GM12878 (cell line): ENCODE measurements around the gene RTCA. TPM values are rescaled to one million over a fixed set of nuclear protein-coding genes. Genes with fewer than 3 reads are reported as not detected.
"Not testable (repeated sequence)": the region's sequence is repeated elsewhere in the genome, so short reads cannot be mapped to it uniquely, and the experiment has no call there.

Source experiments
- ATAC-seq: fragments of 200-7000 bp; cut with Tn5 transposase; 3 replicates; pipeline ENCODE4 v1.9.1; 2020; ENCODE audit warnings: mild to moderate bottlenecking, moderate library complexity
- BruUV-seq: library from RNA; stranded (reverse); fragments of 400-500 nt; replicated peaks from 2 replicates; lab custom pipeline; 2021; lab: Mats Ljungman, UMichigan
- CTCF ChIA-PET: fragments of 300-600 bp; sonication (Branson Sonifier 250); formaldehyde crosslinking; extraction: SDS; loops from one replicate; lab custom pipeline; 2021; ENCODE audit warnings: inconsistent platforms; lab: Yijun Ruan, JAX
- POLR2A ChIA-PET: fragments of 350-600 bp; formaldehyde crosslinking; extraction: SDS; loops from one replicate; lab custom pipeline; 2021; ENCODE audit warnings: inconsistent platforms; lab: Charles Lee
- RAD21 ChIA-PET: fragments of 300-600 bp; sonication (Branson Sonifier 250); formaldehyde crosslinking; loops from one replicate; lab custom pipeline; 2023; ENCODE audit warnings: antibody characterized with exemption; ENCODE audit not compliant: unreplicated experiment; lab: Charles Lee
- SMC1A ChIA-PET: fragments of 300-600 bp; sonication (Branson Sonifier 250); formaldehyde crosslinking; loops from one replicate; lab custom pipeline; 2023; ENCODE audit not compliant: unreplicated experiment, uncharacterized antibody; lab: Charles Lee
- DNase-seq: peaks from one replicate; pipeline ENCODE4 v3.0.0-alpha.2; 2011; ENCODE audit warnings: low read depth, low spot score
- FAIRE-seq: peaks from 3 replicates; lab custom pipeline; 2011; peaks lifted over from hg19 to GRCh38; lab: Jason Lieb, UNC
- H2AFZ ChIP-seq: 2 replicates; pipeline ENCODE4 v1.6.0; 2011; ENCODE audit warnings: low read depth, low read length, control low read depth; ENCODE audit not compliant: control insufficient read depth
- H3K27ac ChIP-seq: 2 replicates; pipeline ENCODE4 v1.5.1; 2011; ENCODE audit warnings: control low read depth; ENCODE audit not compliant: control insufficient read depth, insufficient read depth
- H3K27me3 ChIP-seq, 2 experiments: replicated peaks in 1 of 2; 2 replicates each; pipeline versions ENCODE4 v1.6.0 to v1.6.1; 2011; ENCODE audit warnings: low read length in 1 of 2; ENCODE audit not compliant: control insufficient read depth in 2 of 2, insufficient read depth in 2 of 2
- H3K36me3 ChIP-seq, 2 experiments: 2 replicates each; pipeline ENCODE4 v1.5.1; 2011; ENCODE audit warnings: low read length in 1 of 2; ENCODE audit not compliant: control insufficient read depth in 2 of 2, insufficient read depth in 2 of 2
- H3K4me1 ChIP-seq: 2 replicates; pipeline ENCODE4 v1.6.1; 2011; ENCODE audit warnings: mild to moderate bottlenecking, low read length, moderate library complexity, mixed read lengths; ENCODE audit not compliant: control insufficient read depth, insufficient read depth
- H3K4me2 ChIP-seq: 2 replicates; pipeline ENCODE4 v1.6.0; 2011; ENCODE audit warnings: control low read depth; ENCODE audit not compliant: control insufficient read depth, insufficient read depth
- H3K4me3 ChIP-seq: fragments of 200-600 bp; sonication (generic); 2 replicates; pipeline ENCODE4 v1.5.1; 2016
- H3K79me2 ChIP-seq: 2 replicates; pipeline ENCODE4 v1.6.0; 2011; ENCODE audit warnings: low read length; ENCODE audit not compliant: control insufficient read depth, insufficient read depth
- H3K9ac ChIP-seq: 2 replicates; pipeline ENCODE4 v1.8.0; 2011; ENCODE audit warnings: low read length, control low read depth, mixed read lengths; ENCODE audit not compliant: control insufficient read depth, insufficient read depth
- H3K9me3 ChIP-seq: replicated peaks from 3 replicates; pipeline ENCODE4 v1.5.1; 2011; ENCODE audit warnings: mild to moderate bottlenecking, low read length; ENCODE audit not compliant: control insufficient read depth, insufficient read depth
- H4K20me1 ChIP-seq: 2 replicates; pipeline ENCODE4 v1.6.0; 2011; ENCODE audit not compliant: control insufficient read depth, insufficient read depth
- CBFB ChIP-seq: IDR thresholded peaks from 2 replicates; pipeline ENCODE4 v1.6.1; 2016; ENCODE audit warnings: antibody characterized with exemption, low read depth
- PAX8 ChIP-seq: fragments of 450-650 bp; IDR thresholded peaks from 2 replicates; pipeline ENCODE4 v1.6.1; 2017; ENCODE audit warnings: mild to moderate bottlenecking, moderate library complexity
- RAD51 ChIP-seq: fragments of 450-650 bp; IDR thresholded peaks from 2 replicates; pipeline ENCODE4 v1.6.1; 2016; ENCODE audit warnings: moderate library complexity, mild to moderate bottlenecking, inconsistent platforms
- ZBTB33 ChIP-seq: fragments of 450-650 bp; IDR thresholded peaks from 2 replicates; pipeline ENCODE4 v1.6.1; 2017; ENCODE audit warnings: mild to moderate bottlenecking
- WGBS: methylation state at CpG from one replicate; pipeline ENCODE4 v1.1.6; 2016; ENCODE audit warnings: low lambda C conversion rate; ENCODE audit not compliant: insufficient replicate concordance, insufficient coverage; ENCODE audit errors: missing lambda C conversion rate; 5-methylcytosine and 5-hydroxymethylcytosine counted together
- in situ Hi-C: fragments of 300-500 bp; cut with MboI; formaldehyde crosslinking; loops from 9 replicates; pipeline ENCODE4 v1.14.3; 2018; ENCODE audit warnings: mixed read lengths
- intact Hi-C: fragments of 100-400 bp; cut with micrococcal nuclease; formaldehyde crosslinking; loops from one replicate; pipeline ENCODE4 v1.14.2; 2022; ENCODE audit not compliant: unreplicated experiment
- polyA plus RNA-seq, 11 experiments: library from polyadenylated mRNA; depleted of rRNA in 4 of 11; unstranded in 6 of 11; stranded (reverse) in 5 of 11; fragments of >200 nt; fragmentation: Nextera tagmentation in 4 of 11; fragmentation: Illumina TruSeq in 1 of 11; extraction: Ambion mirVana in 4 of 11; extraction: Trizol in 1 of 11; gene quantifications; 1 replicate in 1 of 11; 2 replicates in 10 of 11; pipeline versions ENCODE4 v1.2.1 to v1.2.3, GENCODE V29; 2011 to 2016; ENCODE audit warnings: inconsistent platforms in 2 of 11, missing spikeins in 2 of 11, low read depth in 1 of 11
- total RNA-seq, 4 experiments: library from RNA; depleted of rRNA in 3 of 4; stranded (reverse); fragments of >200 nt in 3 of 4; fragmentation: Illumina TruSeq in 1 of 4; extraction: Trizol in 1 of 4; gene quantifications; 2 replicates each; pipeline versions ENCODE4 v1.2.1 to v1.2.3, GENCODE V29; 2013 to 2021

Gene RTCA
- total and polyA plus RNA-seq, 10 of the 15 experiments (the other 5 are each of a cell fraction or from before 2014, with no cell fraction given), result 10.3 to 63.5 (median 37.3) TPM

- DNase-seq, ATAC-seq, POLR2A ChIA-PET, H3K4me2 ChIP-seq, in situ Hi-C loops, H2AFZ ChIP-seq, FAIRE-seq, H3K27me3 ChIP-seq, H3K4me1 ChIP-seq, BruUV-seq, RAD21 ChIA-PET, intact Hi-C loops, H3K27ac ChIP-seq, H4K20me1 ChIP-seq, H3K4me3 ChIP-seq, H3K9ac ChIP-seq, H3K9me3 ChIP-seq: not testable (repeated sequence)
- peak; percentile 77 for TF ChIP-seq ZBTB33
- Histone ChIP-seq H3K79me2 (peaks cover 24% of the 10 kb centered on the region), H3K36me3 (peaks cover 0 to 14% of the 10 kb centered on the region in 2 experiments; a peak in 2 of 4 replicates)
- SMC1A ChIA-PET, result interaction anchor here (1.9 to 3.3 kb wide), 2 partner anchors 14 to 19 kb away, joined by 5 to 32 read pairs; partner anchors contain the start of gene DBT
- CTCF ChIA-PET, result interaction anchor here (1.3 to 3.4 kb wide), 3 partner anchors 9 to 14 kb away, joined by 3 to 14 read pairs (median 3); partner anchors contain the start of gene DBT
- WGBS, result over 99% methylated on average over 5 of the region's 5 CpGs
Measured at GRCh38 chr1:100264081-100264480, 1.9 kb upstream of the RTCA start.

GRCh38 chr1:100265562-100265930 lies 470 bp upstream of the RTCA start:
- BruUV-seq, result TSS peak; percentile 86
- Histone ChIP-seq H2AFZ (peak overlapping the region; percentile 95), H4K20me1 (no peaks in the 10 kb centered on the region; the same call in 1 of the 2 replicates), H3K27me3 (no peaks in the 10 kb centered on the region), H3K4me3 (peak overlapping the region; percentile 100), H3K9ac (peak overlapping the region; percentile 93), H3K9me3 (no peaks in the 10 kb centered on the region), H3K4me1 (peaks cover 2% of the 10 kb centered on the region; the same call in 1 of the 2 replicates), H3K36me3 (peaks cover 0 to 17% of the 10 kb centered on the region in 2 experiments; a peak in 2 of 4 replicates), H3K27ac (peak overlapping the region; percentile 73; the same call in 1 of the 2 replicates), H3K4me2 (peak overlapping the region; percentile 84), H3K79me2 (peaks cover 26% of the 10 kb centered on the region)
- SMC1A ChIA-PET, result interaction anchor here (0.6 to 3.7 kb wide), 13 partner anchors 9 to 230 kb away, joined by 3 to 32 read pairs (median 4); partner anchors contain the start of genes CDC14A and DBT
- CTCF ChIA-PET, result interaction anchor here (1.1 to 3.4 kb wide), 9 partner anchors 9 to 194 kb away, joined by 3 to 18 read pairs (median 4); partner anchors contain the start of genes CDC14A and DBT
- intact Hi-C loops, result loop anchor here (5.0 kb wide), 1 partner anchor 228 kb away; a partner anchor contains a TSS
- POLR2A ChIA-PET, result interaction anchor here (0.9 to 2.9 kb wide), 6 partner anchors 15 to 179 kb away, joined by 3 to 24 read pairs (median 5); partner anchors contain the start of gene DBT
- FAIRE-seq (no peak), DNase-seq (no peak), ATAC-seq (peak; percentile 31)
- in situ Hi-C loops, result no loop called here
- RAD21 ChIA-PET, result interaction anchor here (0.6 to 2.9 kb wide), 10 partner anchors 9 to 413 kb away, joined by 3 to 22 read pairs (median 5); partner anchors contain the start of genes CDC14A and DBT
- TF ChIP-seq RAD51 (0 out of 2 replicates have a peak, but pooled peaks have one; percentile 11), PAX8 (peak; percentile 71; the same call in 1 of the 2 replicates), CBFB (no peak)
- 1% methylated on average over 12 of the region's 12 CpGs for WGBS
